Adrenal gland (tissue), 12 donors: ENCODE results near the gene BCAS3. TPM values are rescaled to one million over a fixed set of nuclear protein-coding genes. Genes with fewer than 3 reads are reported as not detected.

Experiments used
- DNase-seq, 7 donors: peaks; one replicate each; pipeline ENCODE4 v3.0.0-alpha.2; 2019 to 2020
- H3K27ac ChIP-seq, 5 donors: fragments of 200-600 bp; sonication (generic) in 4 of 5; 1 replicate in 3 of 5; 2 replicates in 2 of 5; pipeline versions ENCODE4 v1.5.1 to v1.8.0; 2016 to 2020; ENCODE audit warnings: mild to moderate bottlenecking in 1 of 5
- H3K27me3 ChIP-seq: fragments of 200-600 bp; 2 replicates; pipeline ENCODE4 v1.8.0; 2021
- H3K36me3 ChIP-seq, 2 donors: fragments of 200-600 bp; replicated peaks in 1 of 2; 1 replicate in 1 of 2; 2 replicates in 1 of 2; pipeline versions ENCODE4 v1.5.1 to v1.8.0; 2018 to 2022
- H3K4me1 ChIP-seq, 2 donors: fragments of 200-600 bp; replicated peaks in 1 of 2; 1 replicate in 1 of 2; 2 replicates in 1 of 2; pipeline versions ENCODE4 v1.5.1 to v1.8.0; 2018 to 2021
- H3K4me3 ChIP-seq, 4 donors: fragments of 200-600 bp; sonication (generic) in 3 of 4; one replicate each; pipeline ENCODE4 v1.5.1; 2016 to 2018
- H3K9me3 ChIP-seq, 3 donors: fragments of 200-600 bp; sonication (generic) in 1 of 3; replicated peaks in 1 of 3; 1 replicate in 2 of 3; 2 replicates in 1 of 3; pipeline versions ENCODE4 v1.5.1 to v1.8.0; 2016 to 2021
- POLR2A ChIP-seq, 2 donors: fragments of 450-650 bp; IDR thresholded peaks; one replicate each; pipeline ENCODE4 v1.6.1; 2017; ENCODE audit warnings: antibody characterized with exemption in 2 of 2, mild to moderate bottlenecking in 2 of 2, moderate library complexity in 1 of 2
- WGBS, 4 donors: extraction: QIAGEN DNeasy Blood & Tissue Kit in 2 of 4; methylation state at CpG; one replicate each; pipeline versions ENCODE4 v1.1.5 to v1.1.7; 2013 to 2017; 5-methylcytosine and 5-hydroxymethylcytosine counted together
- intact Hi-C, 2 donors: fragments of 100-400 bp; cut with DNase I; formaldehyde crosslinking; loops; one replicate each; pipeline versions ENCODE4 v1.14.1 to v1.15.0; 2022 to 2023
- polyA plus RNA-seq, 3 donors: library from polyadenylated mRNA; stranded (reverse); fragments of 200-250 nt in 2 of 3; fragments of 350-450 nt in 1 of 3; fragmentation: Illumina TruSeq in 1 of 3; extraction: RNeasy Lipid Tissue Mini Kit (QIAGEN cat#74804) in 1 of 3; gene quantifications; one replicate each; pipeline ENCODE4 v1.2.3, GENCODE V29; 2013 to 2014
- total RNA-seq, 9 donors: library from RNA; depleted of rRNA in 4 of 9; stranded (reverse); fragments of >200 nt in 4 of 9; fragments of 120-200 nt in 1 of 9; fragmentation: NEBNext Ultra II Directional in 1 of 9; extraction: Animal tissue kit (Norgen Biotek cat#: 25700) in 1 of 9; gene quantifications; one replicate each; pipeline versions ENCODE4 v1.1.0 to v1.2.4, GENCODE V29; 2013 to 2023
- TF ChIP-seq, protein P1 (sequence below), 6 experiments: fragments of 450-650 bp in 4 of 6; fragments of 200-600 bp in 2 of 6; sonication (generic) in 1 of 6; IDR thresholded peaks; 1 replicate in 5 of 6; 2 replicates in 1 of 6; pipeline versions ENCODE4 v1.5.1 to v1.8.0; 2016 to 2021; ENCODE audit warnings: antibody characterized with exemption in 6 of 6, mild to moderate bottlenecking in 2 of 6, moderate library complexity in 1 of 6
- donor health status: healthy with polysubstance abuse.
- donor health status: Bipolar disorder and iron deficiency.
- donor health status: DM: yes; HTN: yes; CAD: no.
- donor health status: DM: no; HTN: no; CAD: no.
- donor health status: DM: no; HTN: no; CAD: no.
- donor health status: DM: yes; HTN: yes; CAD: no.

BCAS3 gene
- total and polyA plus RNA-seq, 12 donors = 9.4 to 105 (median 29.0) TPM

DNA sequence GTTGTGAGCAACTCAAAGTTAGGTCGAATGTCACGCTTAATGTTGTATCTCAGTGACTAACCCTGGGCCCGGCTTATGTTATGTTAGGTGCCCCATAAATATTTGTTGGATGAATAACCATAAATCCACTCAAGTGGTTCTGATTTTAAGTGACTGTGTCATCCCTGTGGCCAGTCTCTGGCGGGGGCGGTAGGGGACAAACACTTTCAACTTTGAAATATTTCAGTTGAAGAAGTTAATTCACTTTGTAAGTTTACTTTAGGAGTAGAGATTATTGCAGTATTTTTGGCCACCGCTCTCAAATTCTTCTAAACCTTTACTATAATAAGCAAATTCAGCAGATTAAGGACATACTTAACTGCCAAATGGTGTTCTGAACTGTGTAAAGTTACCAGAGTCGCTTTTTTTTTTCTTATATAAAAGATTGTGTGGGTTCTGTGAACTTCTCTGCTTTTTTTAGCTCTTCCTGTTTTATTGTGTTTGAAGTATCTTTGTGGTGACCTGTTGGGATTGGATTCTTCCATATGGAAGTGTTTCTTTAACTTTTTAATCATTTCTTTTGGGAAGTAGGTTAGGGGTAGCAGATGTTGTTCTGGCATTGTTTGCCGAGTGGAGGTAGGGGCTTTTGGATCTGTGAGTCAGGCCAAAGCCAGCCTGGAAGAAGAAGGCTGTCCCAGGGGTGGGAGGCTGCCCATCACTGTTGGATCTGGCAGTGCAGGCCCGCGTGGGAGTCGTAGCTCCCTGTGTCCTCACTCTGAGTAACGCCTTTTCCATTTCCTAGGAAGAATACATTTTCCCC lies 660.5 kb downstream of the BCAS3 start:
- H3K27me3 ChIP-seq = no peaks in the 10 kb centered on the region
- H3K27ac ChIP-seq = peak overlapping the region in 2 of 5 donors; percentile 44 to 57
- 59 to 79% (median 64%) methylated on average over 11 to 12 of the region's 12 CpGs for WGBS, 4 donors
- no peak overlapping the region for H3K4me3 ChIP-seq
- peaks cover 0 to 12% of the 10 kb centered on the region in 2 donors for H3K4me1 ChIP-seq
- no peak for TF ChIP-seq POLR2A (IDR thresholded peaks at IDR 0.05)
- TF ChIP-seq, protein P1, sequence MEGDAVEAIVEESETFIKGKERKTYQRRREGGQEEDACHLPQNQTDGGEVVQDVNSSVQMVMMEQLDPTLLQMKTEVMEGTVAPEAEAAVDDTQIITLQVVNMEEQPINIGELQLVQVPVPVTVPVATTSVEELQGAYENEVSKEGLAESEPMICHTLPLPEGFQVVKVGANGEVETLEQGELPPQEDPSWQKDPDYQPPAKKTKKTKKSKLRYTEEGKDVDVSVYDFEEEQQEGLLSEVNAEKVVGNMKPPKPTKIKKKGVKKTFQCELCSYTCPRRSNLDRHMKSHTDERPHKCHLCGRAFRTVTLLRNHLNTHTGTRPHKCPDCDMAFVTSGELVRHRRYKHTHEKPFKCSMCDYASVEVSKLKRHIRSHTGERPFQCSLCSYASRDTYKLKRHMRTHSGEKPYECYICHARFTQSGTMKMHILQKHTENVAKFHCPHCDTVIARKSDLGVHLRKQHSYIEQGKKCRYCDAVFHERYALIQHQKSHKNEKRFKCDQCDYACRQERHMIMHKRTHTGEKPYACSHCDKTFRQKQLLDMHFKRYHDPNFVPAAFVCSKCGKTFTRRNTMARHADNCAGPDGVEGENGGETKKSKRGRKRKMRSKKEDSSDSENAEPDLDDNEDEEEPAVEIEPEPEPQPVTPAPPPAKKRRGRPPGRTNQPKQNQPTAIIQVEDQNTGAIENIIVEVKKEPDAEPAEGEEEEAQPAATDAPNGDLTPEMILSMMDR (IDR thresholded peaks at IDR 0.05) = no peak
- no peaks in the 10 kb centered on the region for H3K9me3 ChIP-seq
- no peaks in the 10 kb centered on the region for H3K36me3 ChIP-seq
- intact Hi-C loops = no loop called here
- no peak for DNase-seq

DNA sequence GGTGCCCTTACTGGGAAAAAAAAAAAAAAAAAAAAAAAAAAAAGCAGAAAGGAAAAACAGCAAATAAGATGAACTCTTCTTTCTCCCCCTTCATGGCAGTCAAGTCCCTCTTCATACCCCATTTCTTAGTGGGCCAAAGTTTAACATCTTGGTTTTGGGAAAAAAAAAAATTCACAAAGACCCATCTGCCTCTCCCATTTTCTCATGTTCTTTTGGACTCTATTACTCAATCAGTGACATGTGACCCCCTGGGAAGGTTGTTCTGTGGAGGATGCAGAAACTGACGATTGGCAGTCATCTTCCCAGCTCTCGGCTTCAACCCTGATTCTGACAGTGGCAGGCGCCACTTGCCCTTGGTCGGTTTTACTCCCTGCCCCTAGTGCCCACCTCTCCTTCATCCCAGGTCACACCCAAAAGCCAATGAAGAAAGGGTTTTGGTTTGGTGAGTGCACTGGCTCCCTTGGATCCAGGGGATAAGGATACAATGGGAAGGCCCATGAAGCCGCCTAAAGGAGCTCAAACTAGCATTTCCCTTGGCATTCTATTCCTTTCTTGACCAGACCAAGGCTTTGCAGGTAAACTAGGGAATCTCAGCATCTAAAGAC lies 661.3 kb downstream of the BCAS3 start:
- H3K27me3 ChIP-seq = no peaks in the 10 kb centered on the region
- intact Hi-C loops = no loop called here
- no peaks in the 10 kb centered on the region for H3K9me3 ChIP-seq
- H3K4me1 ChIP-seq = peaks cover 0 to 12% of the 10 kb centered on the region in 2 donors
- WGBS, 4 donors = 74 to 79% (median 74%) methylated on average over 5 of the region's 5 CpGs
- no peak for DNase-seq
- no peak for TF ChIP-seq POLR2A (IDR thresholded peaks at IDR 0.05)
- TF ChIP-seq, protein P1 (IDR thresholded peaks at IDR 0.05) = no peak
- H3K27ac ChIP-seq = peak overlapping the region in 1 of 5 donors; percentile 44
- no peak overlapping the region for H3K4me3 ChIP-seq
- H3K36me3 ChIP-seq = no peaks in the 10 kb centered on the region

DNA sequence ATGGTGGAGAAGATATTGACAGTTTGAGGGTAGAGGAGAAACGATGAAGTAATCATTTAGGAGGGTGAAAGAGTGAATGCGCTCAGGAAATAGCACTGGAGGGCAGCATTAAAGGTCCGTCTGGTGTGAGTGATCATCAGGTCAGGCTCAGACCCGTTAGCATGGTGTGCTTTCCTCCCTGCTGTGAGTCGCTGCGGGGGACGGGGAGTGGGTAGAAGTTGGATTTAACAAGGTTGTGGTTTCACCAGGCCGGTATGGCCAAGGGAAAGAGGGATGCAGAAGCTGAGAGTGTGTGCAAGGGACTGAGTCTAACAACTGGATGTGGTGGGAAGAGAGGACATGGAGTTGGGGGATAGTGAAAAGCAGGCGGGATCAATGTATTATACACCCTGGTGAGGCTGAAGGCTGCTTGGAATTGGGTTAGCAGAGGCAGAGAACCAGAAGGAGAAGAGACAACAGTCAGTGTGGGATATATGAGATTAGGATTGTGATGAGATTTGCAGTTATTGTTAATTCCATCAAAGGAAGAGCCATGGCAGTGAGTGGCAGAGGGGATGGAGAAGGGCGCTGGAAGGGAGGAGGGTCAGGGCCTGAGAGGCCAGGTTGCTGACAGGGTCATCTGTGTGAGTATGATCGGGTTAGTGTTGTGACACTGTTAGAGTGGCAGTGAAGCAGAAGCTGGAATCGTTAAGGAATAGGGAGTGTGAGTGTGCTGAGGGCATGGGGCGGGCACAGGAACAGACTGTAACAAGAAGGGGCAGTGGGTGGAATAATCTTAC lies 663.0 kb downstream of the BCAS3 start:
- WGBS, 4 donors = 91 to 95% (median 94%) methylated on average over 13 of the region's 13 CpGs
- Histone ChIP-seq H3K4me3 (no peak overlapping the region), H3K36me3 (no peaks in the 10 kb centered on the region), H3K27ac (no peak overlapping the region), H3K27me3 (no peaks in the 10 kb centered on the region), H3K4me1 (peaks cover 0 to 10% of the 10 kb centered on the region in 2 donors), H3K9me3 (no peaks in the 10 kb centered on the region)
- TF ChIP-seq POLR2A (IDR thresholded peaks at IDR 0.05) = no peak
- TF ChIP-seq, protein P1 (IDR thresholded peaks at IDR 0.05) = no peak
- no peak for DNase-seq
- intact Hi-C loops = no loop called here

DNA sequence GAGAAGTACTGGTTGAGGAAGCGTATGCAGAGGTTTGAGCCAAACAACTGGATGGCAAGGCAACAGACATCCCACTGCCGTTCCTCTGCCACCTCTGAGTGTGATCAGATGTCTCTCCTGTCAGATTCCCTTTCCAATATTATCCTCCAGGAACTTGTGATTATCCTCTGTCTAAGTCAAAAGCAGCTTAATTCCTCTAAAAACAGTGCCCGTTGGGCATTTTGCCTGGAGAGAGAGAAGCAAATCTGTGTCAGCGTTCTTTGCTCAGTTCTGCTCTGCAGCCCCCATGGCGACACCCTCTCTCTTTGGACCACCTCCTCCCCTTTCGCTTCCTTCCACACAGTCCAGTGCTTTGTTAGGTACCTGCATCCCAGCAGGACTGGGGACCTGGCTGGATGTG lies 665.9 kb downstream of the BCAS3 start:
- Histone ChIP-seq H3K9me3 (no peaks in the 10 kb centered on the region), H3K36me3 (no peaks in the 10 kb centered on the region), H3K27me3 (no peaks in the 10 kb centered on the region), H3K4me1 (no peaks in the 10 kb centered on the region), H3K4me3 (no peak overlapping the region), H3K27ac (no peak overlapping the region)
- intact Hi-C loops = no loop called here
- TF ChIP-seq, protein P1 (IDR thresholded peaks at IDR 0.05) = no peak
- TF ChIP-seq POLR2A (IDR thresholded peaks at IDR 0.05) = no peak
- 78 to 98% (median 81%) methylated on average over 6 of the region's 6 CpGs for WGBS, 4 donors
- no peak for DNase-seq
